Dermis microvascular lymphatic vessel endothelial cell (primary cell): ENCODE results near the gene EPS8L3. TPM values are rescaled to one million over a fixed set of nuclear protein-coding genes. Genes with fewer than 3 reads are reported as not detected.
"Not testable (repeated sequence)": the region's sequence is repeated elsewhere in the genome, so short reads cannot be mapped to it uniquely, and the experiment has no call there.

Experiments
- DNase-seq, 2 donors: peaks; one replicate each; pipeline versions ENCODE4 v3.0.0 to v3.0.0-alpha.2; 2010; ENCODE audit warnings: low read depth in 2 of 2
- total RNA-seq: library from RNA; depleted of rRNA; stranded (reverse); fragments of >200 nt; gene quantifications from 2 replicates; pipeline ENCODE4 v1.2.1, GENCODE V29; 2014

EPS8L3 gene
- total RNA-seq: not detected in 2 replicates

- DNase-seq: no peak
These were observed at the start of gene EPS8L3 for GRCh38 chr1:109763646-109764415. TSS of gene EPS8L3 (minus strand) at chr1:109763923. CDS start at chr1:109761749, 2,174 bp downstream.

GRCh38 chr1:109812691-109813393 lies 49.1 kb upstream of the EPS8L3 start:
- no peak for DNase-seq

GRCh38 chr1:109808703-109809102 lies 45.0 kb upstream of the EPS8L3 start:
- no peak for DNase-seq

GRCh38 chr1:109807822-109808680 lies 44.3 kb upstream of the EPS8L3 start:
- no peak for DNase-seq

- DNase-seq: no peak
These were observed 43.7 kb upstream of the EPS8L3 start for GRCh38 chr1:109807402-109807801.

GRCh38 chr1:109806733-109807400 lies 43.1 kb upstream of the EPS8L3 start:
- DNase-seq: no peak

- DNase-seq: peak in 1 of 2 donors; percentile 70
These were observed 41.9 kb upstream of the EPS8L3 start for GRCh38 chr1:109805486-109806165.

GRCh38 chr1:109804660-109805059 lies 40.9 kb upstream of the EPS8L3 start:
- no peak for DNase-seq

GRCh38 chr1:109803901-109804331 lies 40.2 kb upstream of the EPS8L3 start:
- DNase-seq: peak in 1 of 2 donors; percentile 37

GRCh38 chr1:109802901-109803561 lies 39.3 kb upstream of the EPS8L3 start:
- DNase-seq: peak in 1 of 2 donors; percentile 29

GRCh38 chr1:109802136-109802900 lies 38.6 kb upstream of the EPS8L3 start:
- DNase-seq: no peak

- no peak for DNase-seq
These were observed 38.0 kb upstream of the EPS8L3 start for GRCh38 chr1:109801791-109802135.

- DNase-seq: no peak
These were observed 36.6 kb upstream of the EPS8L3 start for GRCh38 chr1:109800291-109800690.

GRCh38 chr1:109799445-109799844 lies 35.7 kb upstream of the EPS8L3 start:
- no peak for DNase-seq

- not testable (repeated sequence) for DNase-seq
These were observed 33.5 kb upstream of the EPS8L3 start for GRCh38 chr1:109797303-109797595.

- DNase-seq: no peak
These were observed 33.0 kb upstream of the EPS8L3 start for GRCh38 chr1:109796484-109797302.

- DNase-seq: peak in 1 of 2 donors; percentile 46
These were observed 30.8 kb upstream of the EPS8L3 start for GRCh38 chr1:109794319-109795132.
